Uterus (tissue), 2 donors: ENCODE measurements around the gene MFAP3L.

Experiments used
- CTCF ChIP-seq, 4 experiments: fragments of 200-600 bp in 2 of 4; fragments of 450-650 bp in 2 of 4; sonication (generic) in 2 of 4; IDR thresholded peaks; one replicate each; pipeline ENCODE4 v1.5.1; 2016 to 2019; ENCODE audit warnings: antibody characterized with exemption in 4 of 4, mild to moderate bottlenecking in 2 of 4, moderate library complexity in 1 of 4
- POLR2A ChIP-seq, 2 donors: fragments of 450-650 bp; IDR thresholded peaks; one replicate each; pipeline ENCODE4 v1.6.1; 2016; ENCODE audit warnings: antibody characterized with exemption in 2 of 2, mild to moderate bottlenecking in 1 of 2, moderate library complexity in 1 of 2

GRCh38 chr4:170071196-170071595, 45.0 kb upstream of the MFAP3L start:
- no peak for TF ChIP-seq POLR2A (IDR thresholded peaks at IDR 0.05)
- TF ChIP-seq CTCF (IDR thresholded peaks at IDR 0.05) = no peak
